NT2/D1 (cell line): Measurements from ENCODE around the gene ANTXR1.

Experiments
- DNase-seq: peaks from one replicate; pipeline ENCODE4 v3.0.0-alpha.2; 2011; ENCODE audit warnings: low read depth, low spot score
- H3K27me3 ChIP-seq: 2 replicates; pipeline ENCODE4 v1.6.0; 2011; ENCODE audit warnings: mild to moderate bottlenecking; ENCODE audit not compliant: insufficient read length, insufficient read depth
- H3K36me3 ChIP-seq: 2 replicates; pipeline ENCODE4 v1.6.1; 2011; ENCODE audit warnings: mild to moderate bottlenecking, low read length, mixed read lengths; ENCODE audit not compliant: insufficient read depth, insufficient read length
- H3K4me1 ChIP-seq: 2 replicates; pipeline ENCODE4 v1.5.1; 2011; ENCODE audit not compliant: insufficient read depth, insufficient read length
- H3K4me3 ChIP-seq: 2 replicates; pipeline ENCODE4 v1.5.1; 2011; ENCODE audit warnings: low read depth; ENCODE audit not compliant: insufficient read length
- H3K9ac ChIP-seq: 2 replicates; pipeline ENCODE4 v1.6.0; 2011; ENCODE audit warnings: low read depth; ENCODE audit not compliant: insufficient read length
- H3K9me3 ChIP-seq: 2 replicates; pipeline ENCODE4 v1.5.1; 2011; ENCODE audit warnings: mild to moderate bottlenecking, low read length; ENCODE audit not compliant: insufficient read depth
- SUZ12 ChIP-seq: IDR thresholded peaks from 2 replicates; pipeline ENCODE4 v1.6.1; 2011; ENCODE audit not compliant: insufficient read length, insufficient read depth; ENCODE audit errors: extremely low read depth
- YY1 ChIP-seq: IDR thresholded peaks from 2 replicates; pipeline ENCODE4 v1.6.1; 2011; ENCODE audit not compliant: insufficient read length, insufficient read depth
- ZNF274 ChIP-seq: IDR thresholded peaks from 2 replicates; pipeline ENCODE4 v1.6.1; 2011; ENCODE audit warnings: mild to moderate bottlenecking, low read depth, low read length

ANTXR1 gene

DNA sequence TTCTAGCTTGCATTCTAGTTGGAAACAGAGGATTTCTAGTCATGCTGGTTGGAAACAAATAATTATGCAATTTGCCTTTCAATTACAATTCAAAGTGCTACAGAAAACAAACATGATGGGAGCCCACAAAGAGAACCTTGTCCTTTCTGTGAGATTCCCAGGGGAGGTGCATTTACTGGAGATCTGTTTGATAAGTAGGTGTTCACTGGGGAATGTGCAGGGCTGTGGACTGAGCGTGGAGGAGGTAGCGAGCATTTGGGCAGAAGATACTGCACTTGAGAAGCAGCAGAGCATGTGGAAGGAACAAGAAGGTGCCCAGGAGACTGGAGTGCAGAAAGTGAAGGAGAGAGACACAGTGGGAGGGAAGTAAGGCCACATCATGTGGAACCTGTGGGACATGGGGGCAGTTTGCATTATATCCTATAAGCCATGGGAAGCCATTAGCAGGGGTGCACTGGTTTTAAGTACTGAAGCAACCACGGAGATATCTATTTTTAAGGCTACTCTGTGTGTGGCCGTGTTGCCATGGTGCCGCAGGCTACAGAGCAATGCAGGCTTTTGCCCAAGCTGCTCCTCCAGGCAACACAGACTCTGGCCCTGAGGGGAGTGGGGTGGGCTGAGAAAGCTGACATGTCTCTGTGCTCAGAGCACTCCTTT lies 154.0 kb downstream of the ANTXR1 start:
- H3K4me1 ChIP-seq = peaks cover 3% of the 10 kb centered on the region
- H3K4me3 ChIP-seq = no peak overlapping the region
- peaks cover 22% of the 10 kb centered on the region for H3K36me3 ChIP-seq
- H3K9ac ChIP-seq = no peak overlapping the region
- no peak for DNase-seq
- TF ChIP-seq YY1 = no peak
- TF ChIP-seq SUZ12 = no peak
- no peak for TF ChIP-seq ZNF274
- H3K27me3 ChIP-seq = no peaks in the 10 kb centered on the region
- peaks cover 14% of the 10 kb centered on the region for H3K9me3 ChIP-seq

DNA sequence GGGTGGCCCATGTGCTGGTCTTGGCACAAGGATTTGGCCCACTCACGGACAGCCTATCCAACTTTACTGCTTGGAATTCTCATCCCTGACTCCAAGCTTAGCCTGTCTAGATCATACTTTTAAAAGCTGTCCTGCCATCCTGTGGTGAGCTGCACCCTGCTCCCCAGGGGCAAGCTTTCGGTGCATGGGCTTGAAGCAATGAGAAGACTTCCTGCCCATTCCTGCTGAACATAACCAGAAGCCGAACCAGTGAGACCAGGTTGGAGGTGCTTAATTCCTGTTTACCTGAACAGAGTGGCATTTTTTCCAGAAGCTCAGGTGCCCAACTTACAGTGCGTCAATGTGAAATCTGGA lies 154.5 kb downstream of the ANTXR1 start:
- H3K9me3 ChIP-seq = peaks cover 14% of the 10 kb centered on the region
- TF ChIP-seq YY1 (no peak), ZNF274 (no peak), SUZ12 (no peak)
- DNase-seq = no peak
- peaks cover 3% of the 10 kb centered on the region for H3K4me1 ChIP-seq
- no peak overlapping the region for H3K9ac ChIP-seq
- no peak overlapping the region for H3K4me3 ChIP-seq
- no peaks in the 10 kb centered on the region for H3K27me3 ChIP-seq
- peaks cover 22% of the 10 kb centered on the region for H3K36me3 ChIP-seq

GRCh38 chr2:69168144-69168813 lies 155.3 kb downstream of the ANTXR1 start:
- Histone ChIP-seq H3K27me3 (no peaks in the 10 kb centered on the region), H3K4me3 (no peak overlapping the region), H3K9ac (no peak overlapping the region), H3K36me3 (peaks cover 22% of the 10 kb centered on the region), H3K9me3 (peaks cover 14% of the 10 kb centered on the region), H3K4me1 (peaks cover 3% of the 10 kb centered on the region)
- no peak for TF ChIP-seq YY1
- no peak for DNase-seq

DNA sequence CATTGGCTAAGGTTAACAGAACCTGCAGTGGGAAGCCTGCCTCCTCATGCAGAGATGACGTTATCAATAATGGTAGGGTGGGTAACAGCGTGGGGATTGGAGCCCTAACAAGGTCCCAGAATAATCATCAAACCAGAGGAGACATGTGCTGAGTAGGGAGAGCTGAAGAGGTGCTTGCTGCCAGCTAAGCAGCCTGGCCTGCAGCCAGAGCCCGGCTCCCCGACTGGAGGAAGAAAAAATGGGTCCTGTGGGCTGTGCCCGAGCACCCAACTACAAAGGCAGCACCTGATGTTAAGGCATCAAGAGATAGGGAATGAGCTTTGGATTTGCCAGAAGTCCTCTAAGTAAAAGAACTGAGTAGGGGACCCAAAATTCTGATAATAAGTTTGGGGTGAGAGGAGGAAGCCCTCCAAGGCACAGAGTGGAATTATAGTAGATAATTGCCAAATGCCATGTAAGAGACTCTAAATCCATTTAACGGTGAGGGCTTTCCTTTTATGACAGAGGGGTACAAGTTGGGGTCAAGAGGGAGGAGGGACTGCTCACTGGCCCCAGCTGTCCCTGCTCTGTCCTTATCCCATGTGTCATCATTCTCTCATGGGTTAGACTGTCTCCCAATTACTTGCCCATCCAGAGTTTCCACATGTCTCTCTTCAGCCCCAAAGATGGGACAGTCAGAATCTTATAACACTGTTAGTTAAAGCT lies 156.1 kb downstream of the ANTXR1 start:
- TF ChIP-seq SUZ12 (no peak), YY1 (no peak), ZNF274 (no peak)
- Histone ChIP-seq H3K4me1 (peaks cover 3% of the 10 kb centered on the region), H3K9me3 (peaks cover 14% of the 10 kb centered on the region), H3K4me3 (no peak overlapping the region), H3K27me3 (no peaks in the 10 kb centered on the region), H3K9ac (no peak overlapping the region), H3K36me3 (peaks cover 22% of the 10 kb centered on the region)
- DNase-seq = no peak

- H3K4me3 ChIP-seq = no peak overlapping the region
- H3K9me3 ChIP-seq = peaks cover 14% of the 10 kb centered on the region
- no peak for DNase-seq
- H3K36me3 ChIP-seq = peaks cover 22% of the 10 kb centered on the region
- peaks cover 3% of the 10 kb centered on the region for H3K4me1 ChIP-seq
- H3K27me3 ChIP-seq = no peaks in the 10 kb centered on the region
- no peak for TF ChIP-seq YY1
- no peak for TF ChIP-seq ZNF274
- TF ChIP-seq SUZ12 = no peak
- no peak overlapping the region for H3K9ac ChIP-seq
These were observed 156.8 kb downstream of the ANTXR1 start for GRCh38 chr2:69169655-69170389.

GRCh38 chr2:69170661-69171060 lies 157.7 kb downstream of the ANTXR1 start:
- Histone ChIP-seq H3K27me3 (no peaks in the 10 kb centered on the region), H3K4me3 (no peak overlapping the region), H3K4me1 (peaks cover 3% of the 10 kb centered on the region), H3K9me3 (peaks cover 14% of the 10 kb centered on the region), H3K36me3 (peaks cover 17% of the 10 kb centered on the region), H3K9ac (no peak overlapping the region)
- DNase-seq = no peak
- TF ChIP-seq ZNF274 (no peak), SUZ12 (no peak), YY1 (no peak)

- Histone ChIP-seq H3K36me3 (peaks cover 13% of the 10 kb centered on the region), H3K9me3 (peaks cover 14% of the 10 kb centered on the region), H3K4me1 (peaks cover 3% of the 10 kb centered on the region), H3K27me3 (no peaks in the 10 kb centered on the region), H3K9ac (no peak overlapping the region), H3K4me3 (no peak overlapping the region)
- no peak for TF ChIP-seq ZNF274
- TF ChIP-seq SUZ12 = no peak
- TF ChIP-seq YY1 = no peak
- no peak for DNase-seq
These were observed 158.3 kb downstream of the ANTXR1 start for GRCh38 chr2:69171116-69171896.
